GM12872 (cell line): ENCODE data around the gene CFAP100.

Source experiments
- TF ChIP-seq, protein P1 (sequence below): IDR thresholded peaks from 3 replicates; pipeline ENCODE4 v1.5.1; 2011; ENCODE audit warnings: low read depth, mild to moderate bottlenecking, low read length, moderate library complexity; ENCODE audit not compliant: insufficient read depth

CFAP100 gene

DNA sequence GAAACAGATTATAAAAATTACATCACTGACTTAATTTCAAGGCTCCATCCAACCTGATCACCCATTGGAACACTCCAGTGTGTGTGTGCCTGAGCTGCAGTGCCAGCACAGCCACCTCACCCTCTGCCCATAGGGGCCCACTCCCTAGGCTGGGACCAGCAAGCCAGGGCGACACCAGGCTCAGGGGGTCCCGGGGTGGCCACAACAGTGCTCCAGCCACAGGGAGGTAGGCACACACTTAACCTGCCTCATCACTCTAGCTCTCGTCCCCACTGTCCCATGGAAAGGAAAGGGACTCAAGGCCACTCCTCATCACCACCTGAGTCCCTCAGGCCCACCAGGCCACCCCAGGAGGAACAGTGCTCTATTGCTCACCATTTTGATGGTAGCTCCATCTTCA, 56.0 kb downstream of the CFAP100 start:
- TF ChIP-seq, protein P1, sequence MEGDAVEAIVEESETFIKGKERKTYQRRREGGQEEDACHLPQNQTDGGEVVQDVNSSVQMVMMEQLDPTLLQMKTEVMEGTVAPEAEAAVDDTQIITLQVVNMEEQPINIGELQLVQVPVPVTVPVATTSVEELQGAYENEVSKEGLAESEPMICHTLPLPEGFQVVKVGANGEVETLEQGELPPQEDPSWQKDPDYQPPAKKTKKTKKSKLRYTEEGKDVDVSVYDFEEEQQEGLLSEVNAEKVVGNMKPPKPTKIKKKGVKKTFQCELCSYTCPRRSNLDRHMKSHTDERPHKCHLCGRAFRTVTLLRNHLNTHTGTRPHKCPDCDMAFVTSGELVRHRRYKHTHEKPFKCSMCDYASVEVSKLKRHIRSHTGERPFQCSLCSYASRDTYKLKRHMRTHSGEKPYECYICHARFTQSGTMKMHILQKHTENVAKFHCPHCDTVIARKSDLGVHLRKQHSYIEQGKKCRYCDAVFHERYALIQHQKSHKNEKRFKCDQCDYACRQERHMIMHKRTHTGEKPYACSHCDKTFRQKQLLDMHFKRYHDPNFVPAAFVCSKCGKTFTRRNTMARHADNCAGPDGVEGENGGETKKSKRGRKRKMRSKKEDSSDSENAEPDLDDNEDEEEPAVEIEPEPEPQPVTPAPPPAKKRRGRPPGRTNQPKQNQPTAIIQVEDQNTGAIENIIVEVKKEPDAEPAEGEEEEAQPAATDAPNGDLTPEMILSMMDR: no peak

DNA sequence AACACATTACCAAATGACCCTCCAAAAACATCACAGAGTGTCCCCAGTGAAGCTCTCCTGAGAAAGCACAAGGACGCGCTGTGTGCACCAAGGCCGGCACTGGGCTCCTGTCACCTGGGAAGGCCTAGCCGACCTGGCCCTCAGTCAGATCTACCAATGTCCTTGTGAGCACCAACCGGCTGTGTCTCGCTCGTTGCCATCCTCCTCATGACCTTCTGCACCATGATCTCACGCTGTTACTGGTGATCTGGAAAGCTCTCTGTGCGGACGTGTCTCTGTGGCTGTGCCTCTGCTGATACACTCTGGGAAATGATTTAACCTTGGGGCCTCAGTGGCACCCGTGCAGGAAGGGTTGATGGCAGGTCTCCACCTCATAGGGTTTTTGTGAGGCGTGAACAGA, 56.8 kb downstream of the CFAP100 start:
- TF ChIP-seq, protein P1: no peak

GRCh38 chr3:126452213-126452612, 57.5 kb downstream of the CFAP100 start:
- TF ChIP-seq, protein P1: no peak

- TF ChIP-seq, protein P1: no peak
Observed at GRCh38 chr3:126454025-126454424, 59.3 kb downstream of the CFAP100 start.

DNA sequence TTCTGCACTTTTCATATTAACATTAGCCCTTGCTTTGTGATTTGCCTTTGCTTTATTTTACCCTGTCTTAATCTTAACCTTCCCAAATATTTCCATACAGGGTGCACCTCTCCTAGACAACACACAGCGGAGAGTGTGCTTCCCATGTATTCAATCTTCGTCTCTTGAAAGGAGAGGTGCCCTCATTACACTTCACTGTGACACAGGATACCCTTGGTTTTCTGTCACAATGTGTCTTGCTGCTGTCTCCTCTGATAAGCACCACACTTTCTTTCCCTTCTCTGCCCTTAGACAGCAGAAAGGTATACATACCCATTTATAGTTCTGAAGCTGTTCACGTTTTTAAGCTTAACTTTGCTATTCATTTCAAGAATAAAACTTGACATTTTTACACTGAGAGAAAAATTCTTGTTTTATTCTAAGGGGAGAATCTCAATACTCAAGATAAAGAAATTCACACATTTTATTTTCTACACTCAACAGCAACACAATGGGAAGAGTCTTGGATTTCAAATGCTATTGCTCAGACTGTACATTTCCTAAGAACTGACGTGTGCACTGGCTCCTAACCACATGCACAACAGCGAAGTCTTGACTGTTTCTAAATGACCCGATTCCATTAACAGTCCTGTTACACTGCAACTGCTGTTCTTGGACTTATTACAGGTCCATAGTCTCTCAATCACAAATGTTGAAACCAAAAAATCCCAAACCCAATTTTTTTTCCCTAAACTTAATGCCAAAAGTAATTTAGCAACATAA, 59.9 kb downstream of the CFAP100 start:
- TF ChIP-seq, protein P1: no peak

DNA sequence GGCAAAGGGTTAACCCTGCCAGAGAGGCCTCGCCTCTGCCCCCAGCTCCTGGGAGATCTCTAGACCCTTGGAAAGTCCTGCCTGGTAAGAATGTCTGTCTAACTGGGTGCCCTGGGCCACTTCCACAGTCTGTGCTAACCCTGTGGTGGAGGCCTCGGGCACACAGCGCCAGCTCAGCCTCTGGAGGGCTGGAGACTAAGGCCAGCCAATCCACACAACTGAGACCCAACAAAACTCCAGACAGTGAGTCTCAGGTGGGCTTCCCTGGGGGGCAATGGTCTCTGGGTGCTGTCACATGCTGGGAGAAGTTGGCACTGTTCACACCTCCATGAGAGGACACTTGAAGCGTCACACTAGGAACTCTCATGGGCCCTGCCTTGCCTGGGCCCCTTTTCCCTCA, 61.5 kb downstream of the CFAP100 start:
- TF ChIP-seq, protein P1: no peak

GRCh38 chr3:126456766-126457388, 62.2 kb downstream of the CFAP100 start:
- TF ChIP-seq, protein P1: no peak
